Measurements from ENCODE around the gene FBLIM1.

Gene FBLIM1

DNA sequence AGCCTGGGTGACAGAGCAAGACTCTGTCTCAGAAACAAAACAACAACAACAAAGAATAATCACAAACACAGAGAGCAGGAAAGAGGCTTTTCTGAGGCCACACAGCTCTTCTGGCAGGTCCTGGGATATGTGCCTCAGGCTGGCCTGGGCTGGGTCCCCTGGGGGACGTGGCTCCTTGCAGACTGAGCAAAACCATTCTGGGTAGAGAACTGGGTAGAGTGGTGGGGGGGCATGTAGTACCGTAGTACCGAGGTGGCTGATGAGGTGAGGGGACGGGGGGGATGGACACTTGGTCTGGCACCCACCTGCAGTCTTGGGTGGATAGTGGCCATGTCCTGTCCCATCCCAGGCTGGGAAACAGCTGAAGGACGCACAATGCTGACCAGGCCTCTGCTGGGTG is 10.3 kb upstream of the FBLIM1 start:
- DNase-seq (ENCODE audit: low spot score): no peak

DNA sequence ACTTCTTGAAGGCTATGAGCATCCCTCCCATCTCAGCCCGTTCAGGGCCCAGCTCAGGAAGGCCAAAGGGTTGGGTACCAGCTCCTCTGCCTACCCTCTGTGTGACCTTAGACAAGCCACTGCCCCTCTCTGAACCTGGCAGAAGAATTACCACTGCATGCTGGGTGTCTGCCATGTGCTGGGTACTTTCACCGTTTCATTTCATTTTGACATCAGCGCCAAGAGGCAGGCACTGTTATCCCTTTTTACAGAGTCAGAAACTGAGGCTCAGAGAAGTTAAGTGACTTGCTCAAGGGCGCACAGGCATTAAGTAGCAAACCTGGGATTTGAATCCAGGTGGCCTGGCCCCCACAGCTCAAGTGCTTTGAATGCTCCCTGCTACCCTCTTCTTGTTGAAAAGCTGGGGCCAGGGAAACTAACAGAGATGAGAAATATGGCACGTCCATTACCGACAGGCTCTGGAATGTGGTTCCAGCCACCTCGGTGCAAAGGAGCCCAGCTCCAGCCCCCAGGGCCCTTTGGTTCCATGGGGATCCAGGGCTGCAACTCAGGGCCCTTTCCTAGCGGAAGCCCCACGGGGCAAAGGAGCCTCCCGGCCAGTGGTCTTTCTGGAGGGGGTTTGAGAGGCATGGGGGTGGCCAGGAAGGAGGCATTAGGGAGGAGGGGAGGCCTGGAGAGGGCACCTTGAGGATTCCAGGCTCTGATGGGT is 9.8 kb upstream of the FBLIM1 start:
- no peak for DNase-seq (ENCODE audit: low spot score)

DNA sequence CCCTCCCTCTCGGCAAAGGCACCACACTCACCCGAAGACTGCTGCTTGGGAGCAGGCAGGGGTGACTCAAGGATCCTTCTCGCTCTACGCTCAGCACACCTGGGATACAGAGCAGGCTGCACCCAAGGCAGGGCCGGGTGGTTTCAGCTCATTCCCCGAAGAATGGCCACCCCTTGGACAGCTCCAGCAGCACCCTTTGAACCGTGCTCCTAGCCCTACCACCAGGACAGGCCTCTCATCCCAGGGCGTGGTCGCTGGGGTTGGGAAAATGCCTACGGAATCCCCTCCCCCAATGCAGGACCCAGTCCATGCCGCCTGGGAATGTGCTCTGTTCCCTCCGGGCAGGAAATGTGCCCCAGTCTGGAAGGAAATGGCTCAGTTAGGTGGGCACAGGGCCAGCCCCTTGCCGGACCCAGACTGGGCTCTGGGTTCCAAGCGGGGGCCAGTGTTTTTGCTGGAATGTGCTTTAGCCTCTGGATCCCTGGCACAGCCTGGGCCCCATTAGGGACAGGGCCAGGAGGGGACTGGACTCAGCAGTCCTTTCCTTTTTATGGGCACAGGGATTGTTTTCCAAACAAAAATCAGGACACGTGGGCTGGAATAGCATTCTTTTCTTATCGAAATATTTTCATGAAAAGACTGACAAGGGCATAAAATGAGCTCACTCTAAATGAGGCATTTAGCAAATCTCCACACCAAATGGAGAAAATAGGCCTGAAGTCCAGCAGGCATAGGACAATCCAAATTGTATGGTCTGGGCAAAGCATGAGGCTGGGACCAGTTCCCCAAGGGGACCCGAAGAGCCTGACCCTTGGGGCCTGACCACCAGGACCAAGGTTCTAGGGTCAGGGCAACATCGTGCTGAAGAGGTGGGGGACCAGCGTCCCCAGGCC is 8.9 kb upstream of the FBLIM1 start:
- DNase-seq (ENCODE audit: low spot score): no peak

DNA sequence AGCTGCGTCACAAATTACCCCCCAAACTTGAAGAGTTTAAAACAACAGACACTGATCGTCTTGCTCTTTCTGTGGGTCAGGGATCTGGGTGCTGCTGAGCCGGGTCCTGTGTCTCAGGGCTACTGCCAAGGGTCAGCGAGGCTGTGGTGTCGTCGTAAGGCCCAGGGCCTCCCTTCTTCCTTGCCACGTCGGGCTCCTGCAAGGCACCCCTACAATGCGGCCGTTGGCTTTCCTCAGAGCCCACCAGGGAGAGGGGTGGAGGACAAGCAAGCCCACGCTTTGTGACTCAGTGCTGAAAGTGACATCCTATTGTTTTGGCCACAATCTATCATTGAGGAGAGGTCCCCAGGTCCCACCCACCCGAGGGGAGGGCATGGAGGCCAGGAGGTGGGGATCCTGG is 7.7 kb upstream of the FBLIM1 start:
- no peak for DNase-seq (ENCODE audit: low spot score)

DNA sequence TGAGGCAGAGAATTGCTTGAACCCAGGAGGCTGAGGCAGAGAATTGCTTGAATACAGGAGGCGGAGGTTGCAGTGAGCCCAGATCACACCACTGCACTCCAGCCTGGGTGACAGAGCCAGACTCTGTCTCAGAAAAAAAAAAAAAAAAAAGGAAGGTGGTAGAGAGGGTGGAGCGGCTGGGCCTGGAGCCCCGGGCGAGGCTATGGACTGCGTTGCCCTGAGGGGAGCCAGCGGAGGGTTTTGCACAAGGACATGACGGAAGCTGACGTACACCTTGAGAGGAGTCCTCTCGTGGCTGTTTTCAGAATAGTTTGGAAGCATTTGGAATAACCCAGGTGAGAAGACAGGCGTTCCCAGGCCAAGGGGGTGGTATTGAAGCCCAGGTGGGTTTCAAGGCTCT is 6.9 kb upstream of the FBLIM1 start:
- DNase-seq (ENCODE audit: low spot score): no peak

DNA sequence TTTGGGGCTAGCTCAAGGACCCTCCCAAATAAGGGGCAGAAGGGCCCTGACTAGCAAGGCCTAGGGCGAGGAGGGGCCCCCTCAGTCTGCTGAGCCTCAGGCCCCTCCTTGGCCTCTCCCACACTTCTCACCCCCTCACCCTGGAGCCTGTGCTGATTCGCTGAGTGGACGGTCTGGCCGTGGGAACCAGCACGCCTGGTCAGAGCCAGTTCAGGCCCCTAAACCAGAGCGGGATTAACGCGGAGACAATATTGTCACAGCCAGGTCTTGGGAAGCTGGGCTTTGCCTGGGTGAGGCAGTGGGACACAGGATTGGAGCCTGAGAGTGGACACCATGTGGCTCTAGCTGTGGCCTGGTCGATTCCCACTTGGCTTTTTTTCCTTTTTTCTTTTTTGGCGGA is 4.8 kb upstream of the FBLIM1 start:
- DNase-seq (ENCODE audit: low spot score): no peak

DNA sequence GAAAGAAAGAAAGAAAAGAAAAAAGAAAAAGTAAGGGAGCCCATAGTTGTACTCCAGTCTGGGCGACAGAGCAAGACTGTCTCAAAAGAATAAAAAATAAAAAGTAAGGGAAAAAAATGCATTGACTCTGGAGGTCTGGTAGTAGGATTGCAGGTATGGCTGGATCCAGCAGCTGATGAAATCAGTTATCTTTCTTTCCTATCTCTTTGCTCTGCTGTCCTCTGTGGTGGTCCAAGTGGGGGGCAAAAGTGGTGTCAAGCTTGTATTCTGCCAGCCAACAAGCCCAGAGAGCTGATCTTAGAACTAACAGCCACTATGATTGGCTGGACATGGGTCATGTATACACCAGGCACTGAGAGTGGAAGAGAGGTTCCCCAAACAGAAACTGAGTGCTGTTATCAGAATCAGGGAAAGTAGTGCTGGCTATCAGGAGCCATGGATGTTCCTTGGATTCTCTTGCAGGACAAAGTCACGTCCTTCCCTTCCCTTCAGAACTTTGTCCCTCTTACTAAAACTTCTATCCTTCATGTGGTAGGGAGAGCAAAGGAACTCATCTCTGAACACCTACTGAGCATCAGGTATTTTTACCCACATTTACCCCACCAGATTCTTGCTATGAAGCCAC is 3.5 kb upstream of the FBLIM1 start:
- no peak for DNase-seq (ENCODE audit: low spot score)

DNA sequence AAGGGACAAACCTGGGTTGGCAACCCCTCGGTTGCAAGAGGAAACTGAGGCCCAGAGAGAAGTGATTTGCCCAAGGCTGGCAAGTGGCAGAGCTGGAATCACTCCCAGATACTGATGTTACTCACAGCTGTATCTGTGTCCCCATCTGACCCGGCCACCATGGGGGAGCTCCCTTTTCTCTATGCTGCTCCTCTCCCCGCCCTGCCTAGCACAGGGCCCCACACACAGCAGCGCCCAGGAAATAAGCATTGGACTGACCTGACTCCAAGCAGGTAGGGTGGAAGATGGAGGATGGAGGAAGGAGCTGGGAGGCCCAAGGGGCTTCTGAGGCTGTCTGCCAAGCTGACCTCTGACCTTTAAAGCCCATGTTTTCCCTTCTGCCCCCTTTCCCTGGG is 3.0 kb upstream of the FBLIM1 start:
- no peak for DNase-seq (ENCODE audit: low spot score)

DNA sequence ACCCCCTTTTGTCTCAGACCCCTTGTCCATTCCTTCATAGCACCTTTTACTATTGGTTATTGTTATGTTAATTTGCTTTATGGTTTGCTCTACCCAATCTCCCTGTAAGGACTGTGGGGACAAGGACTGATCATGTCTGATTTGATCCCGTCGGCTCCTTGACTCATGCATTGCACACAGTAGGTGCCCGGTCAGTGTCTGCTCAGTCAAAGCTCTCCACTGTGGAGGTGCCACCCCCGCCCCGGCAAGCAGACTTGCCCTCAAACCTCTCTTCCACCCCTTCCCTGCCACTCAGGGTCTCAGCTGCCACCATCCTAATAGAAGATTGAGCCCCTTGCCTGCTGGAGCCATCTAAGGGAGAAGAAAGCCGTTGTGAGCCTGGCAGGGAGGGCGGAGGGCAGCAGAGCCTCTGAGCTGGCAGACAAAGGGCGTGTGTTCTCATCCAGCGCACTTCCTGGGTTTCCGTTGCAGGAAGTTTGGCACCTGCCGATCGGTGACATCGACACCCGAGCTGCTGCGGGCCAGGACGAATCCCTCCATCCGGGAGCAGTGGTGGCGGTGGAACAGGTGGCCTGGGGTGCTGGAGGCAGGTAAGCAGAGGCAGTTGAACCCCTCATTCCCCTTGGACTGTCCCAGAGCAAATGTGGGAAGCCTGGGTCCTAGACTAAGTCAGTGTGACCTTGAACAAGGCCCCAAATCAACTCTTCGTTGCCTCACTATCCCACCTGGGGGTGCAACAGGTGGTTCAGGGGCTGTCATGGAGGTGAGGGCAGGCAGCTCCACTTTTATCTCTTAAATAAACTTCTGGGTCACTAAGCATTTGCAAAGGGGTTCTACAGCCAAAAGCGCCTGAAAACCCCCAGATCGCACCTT is 2.2 kb upstream of the FBLIM1 start:
- no peak for DNase-seq (ENCODE audit: low spot score)

DNA sequence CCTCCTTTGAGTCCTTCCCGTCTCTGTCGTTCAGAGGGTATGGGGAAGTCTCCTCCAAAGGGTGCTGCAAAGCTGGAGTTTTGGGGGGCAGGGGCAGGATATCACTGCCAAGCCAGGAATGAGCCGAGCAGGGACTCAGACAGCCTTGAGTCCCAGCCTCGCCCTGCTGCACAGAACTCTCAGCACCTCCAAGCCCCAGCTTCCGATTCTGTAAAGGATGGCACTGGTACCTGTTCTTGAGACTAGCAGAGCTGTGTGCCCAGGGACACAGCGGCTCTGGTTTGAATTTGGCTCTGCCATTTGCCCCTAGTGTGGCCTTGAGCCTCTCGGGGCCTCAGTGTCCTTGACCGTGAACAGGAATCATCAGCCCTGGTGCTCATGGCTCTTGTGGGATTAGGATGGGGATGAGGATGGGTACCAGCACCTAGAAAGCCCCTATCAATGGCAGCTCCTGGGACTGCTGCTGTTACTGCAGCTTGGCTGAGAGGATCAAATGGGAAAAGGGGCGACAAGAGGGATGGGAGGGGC is 1.5 kb upstream of the FBLIM1 start:
- DNase-seq (ENCODE audit: low spot score): no peak

DNA sequence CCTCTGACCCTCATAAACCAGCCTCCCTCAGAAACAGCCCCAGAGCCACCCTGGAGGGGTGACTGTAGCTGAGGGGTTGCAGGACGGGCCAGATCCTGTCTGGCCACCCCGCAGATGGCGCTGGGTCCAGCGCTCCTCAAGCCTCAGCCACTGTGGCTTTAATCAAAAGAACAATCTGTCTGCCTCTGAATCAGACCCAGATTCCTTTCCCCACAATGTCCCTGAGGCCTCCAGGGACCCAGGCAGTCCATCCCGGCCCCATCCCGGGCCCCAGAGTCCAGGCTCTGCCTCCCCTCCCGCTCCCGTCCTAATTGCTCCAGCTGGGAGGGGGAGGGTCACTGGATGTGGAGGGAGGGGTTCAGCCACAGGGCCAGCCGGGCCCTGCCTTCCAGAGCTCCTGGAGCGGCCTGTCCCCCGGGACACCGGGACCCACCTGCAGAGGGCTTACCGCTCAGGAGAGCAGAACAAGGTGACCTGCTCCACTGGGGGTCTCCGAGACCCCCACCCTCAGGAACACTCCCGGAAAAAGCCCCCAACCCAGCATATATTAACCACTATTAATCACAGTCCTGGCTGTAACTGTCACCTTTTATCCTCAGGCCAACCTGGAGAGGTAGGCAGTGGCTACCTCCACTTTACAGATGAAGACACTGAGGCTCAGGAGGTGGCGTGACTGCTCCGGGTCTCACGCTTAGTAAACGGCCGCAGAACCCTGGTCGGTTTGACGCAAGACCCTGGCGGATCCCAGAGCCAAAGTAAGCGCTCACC is 836 bp upstream of the FBLIM1 start:
- no peak for DNase-seq (ENCODE audit: low spot score)

DNA sequence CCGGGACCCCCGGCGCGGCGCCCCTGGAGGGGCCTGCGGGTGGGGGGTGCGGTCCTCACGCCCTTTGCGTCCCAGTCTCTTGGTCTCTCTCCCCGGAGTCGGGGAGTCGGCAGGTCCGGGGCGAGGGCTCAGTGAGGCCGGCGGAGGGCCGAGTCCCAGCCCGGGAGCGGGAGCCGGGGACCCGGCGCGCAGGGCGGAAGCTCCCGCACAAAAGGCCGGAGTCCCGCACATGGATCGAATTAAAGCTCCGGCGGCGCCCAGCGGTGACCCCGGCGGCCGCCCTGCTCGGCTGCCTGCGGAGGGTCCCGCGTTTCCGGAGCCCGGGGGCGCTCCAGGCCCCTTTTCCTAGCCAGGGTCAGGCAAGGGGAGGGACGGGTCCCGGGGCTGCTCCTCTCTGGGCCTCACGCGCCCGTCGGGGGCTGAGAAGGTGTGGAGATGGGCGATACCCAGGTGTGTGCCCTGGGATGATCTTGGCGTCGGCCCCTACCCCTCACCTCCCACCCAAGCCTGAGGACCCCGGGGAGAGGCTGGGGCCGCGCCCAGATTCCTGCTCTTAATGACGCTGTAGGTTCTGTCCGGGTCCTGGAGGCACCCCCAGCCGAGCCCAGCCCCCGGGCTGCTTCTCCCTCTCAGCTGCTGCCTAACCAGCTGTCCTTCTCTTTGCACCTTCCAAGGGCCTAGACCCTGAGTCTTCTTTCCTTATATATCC is 512 bp downstream of the FBLIM1 start:
- no peak for DNase-seq (ENCODE audit: low spot score)

DNA sequence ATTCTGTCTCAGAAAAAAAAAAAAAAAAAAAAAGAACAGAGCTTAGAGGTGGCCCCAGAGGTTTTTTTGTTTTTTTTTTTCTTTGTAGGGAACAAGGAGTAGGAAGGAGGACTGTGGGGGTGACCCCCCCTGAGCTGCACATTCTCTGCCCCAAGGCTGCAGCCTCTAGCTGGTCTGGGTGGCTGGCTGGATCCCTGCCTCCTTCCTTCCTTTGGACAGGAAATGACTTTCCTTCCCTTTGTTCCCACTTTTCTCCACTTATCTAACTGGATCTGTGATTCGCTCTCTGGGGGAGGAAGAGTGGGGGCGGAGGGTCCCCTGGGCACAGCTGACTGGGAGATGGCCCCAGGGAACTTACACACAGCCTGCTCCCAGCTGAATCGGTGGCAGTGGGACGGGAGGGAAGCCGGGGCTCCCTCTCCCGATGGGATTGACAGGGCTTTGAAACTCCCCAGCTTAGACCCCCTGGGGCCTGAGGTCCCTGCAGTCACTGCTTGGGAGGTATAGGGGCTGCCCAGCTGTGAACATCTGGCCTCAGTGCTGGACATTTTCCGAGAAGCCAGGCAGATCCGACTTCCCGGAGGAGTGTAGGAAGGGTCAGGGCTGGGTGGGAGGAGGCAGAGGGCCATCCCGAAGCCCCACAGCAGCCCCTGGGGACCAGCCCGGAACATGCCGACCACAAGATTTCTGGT is 2.1 kb downstream of the FBLIM1 start:
- DNase-seq (ENCODE audit: low spot score): no peak

DNA sequence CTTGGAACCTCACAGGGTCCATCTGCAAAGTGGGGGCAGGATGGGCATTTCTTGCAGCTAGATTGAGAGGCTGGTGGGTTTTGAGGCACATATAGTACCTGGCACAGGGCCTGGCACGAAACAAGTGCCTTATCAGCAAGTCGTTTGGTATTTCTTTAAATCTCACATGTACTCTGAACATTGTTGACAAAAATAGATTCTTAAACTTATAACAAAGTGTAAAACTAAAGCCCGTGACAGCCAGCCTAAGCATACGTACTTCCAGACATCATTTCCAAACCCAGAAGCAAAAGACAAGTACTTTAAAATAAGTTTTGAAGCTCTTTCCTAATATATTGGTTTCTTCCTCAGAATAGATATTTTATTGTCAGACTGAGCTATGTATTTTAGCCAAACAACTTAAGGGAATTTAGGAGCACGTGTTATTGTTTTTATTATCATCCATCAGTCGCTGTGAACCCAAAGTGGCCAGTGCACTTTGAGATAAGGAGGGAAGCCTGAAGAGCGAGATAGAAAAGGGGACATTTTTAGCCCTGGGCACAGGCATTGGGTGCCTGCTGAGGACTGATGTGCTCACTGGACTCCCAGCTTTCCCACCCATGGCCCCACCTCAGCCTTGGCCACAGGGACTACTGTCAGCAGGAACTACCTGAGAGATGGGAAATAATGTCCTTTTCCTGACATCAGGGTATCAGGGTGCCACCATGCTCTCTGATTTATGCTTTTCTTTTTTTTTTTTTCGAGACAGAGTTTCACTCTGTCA is 3.0 kb downstream of the FBLIM1 start:
- DNase-seq (ENCODE audit: low spot score): no peak

DNA sequence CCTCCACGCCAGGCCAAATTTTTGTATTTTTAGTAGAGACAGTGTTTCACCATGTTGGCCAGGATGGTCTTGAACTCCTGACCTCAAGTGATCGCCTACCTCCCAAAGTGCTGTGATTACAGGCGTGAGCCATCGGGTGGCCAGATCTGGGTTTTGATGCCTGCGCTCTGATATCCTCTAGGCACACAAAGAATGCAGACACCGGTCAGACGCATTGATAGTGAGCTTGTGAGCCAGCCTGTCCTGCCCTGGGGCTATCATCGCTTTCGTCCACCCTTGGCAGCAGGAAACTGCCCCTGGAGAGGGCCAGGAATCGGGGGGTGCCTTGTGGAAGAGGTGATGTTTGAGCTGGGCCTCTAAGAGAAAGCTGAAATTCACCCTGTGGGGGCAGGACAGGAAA is 4.0 kb downstream of the FBLIM1 start:
- no peak for DNase-seq (ENCODE audit: low spot score)

DNA sequence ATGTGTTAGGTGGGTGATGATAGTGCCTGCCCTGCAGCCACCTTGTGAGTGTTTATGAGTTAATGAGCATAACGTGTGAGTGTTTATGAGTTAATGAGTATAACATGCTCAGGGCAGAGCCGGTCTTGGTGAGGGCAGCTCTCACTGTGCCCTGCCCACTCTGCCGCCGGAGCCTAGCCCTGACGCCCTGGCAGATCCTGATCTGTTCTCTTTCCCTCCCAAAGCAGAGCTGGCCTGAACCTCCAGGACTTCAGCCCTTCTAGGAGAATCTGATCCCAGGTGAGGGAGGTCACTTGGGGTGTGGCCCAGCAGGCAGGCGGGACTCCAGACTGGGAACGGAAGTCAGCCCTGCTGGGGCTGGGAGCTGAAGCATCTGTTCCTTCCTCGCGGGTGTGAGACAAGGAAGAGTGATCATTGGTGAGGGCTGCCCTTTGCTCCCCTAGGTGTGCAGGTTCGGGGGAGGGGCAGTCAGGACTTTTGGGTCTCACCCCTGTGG is 5.7 kb downstream of the FBLIM1 start:
- DNase-seq (ENCODE audit: low spot score): no peak

DNA sequence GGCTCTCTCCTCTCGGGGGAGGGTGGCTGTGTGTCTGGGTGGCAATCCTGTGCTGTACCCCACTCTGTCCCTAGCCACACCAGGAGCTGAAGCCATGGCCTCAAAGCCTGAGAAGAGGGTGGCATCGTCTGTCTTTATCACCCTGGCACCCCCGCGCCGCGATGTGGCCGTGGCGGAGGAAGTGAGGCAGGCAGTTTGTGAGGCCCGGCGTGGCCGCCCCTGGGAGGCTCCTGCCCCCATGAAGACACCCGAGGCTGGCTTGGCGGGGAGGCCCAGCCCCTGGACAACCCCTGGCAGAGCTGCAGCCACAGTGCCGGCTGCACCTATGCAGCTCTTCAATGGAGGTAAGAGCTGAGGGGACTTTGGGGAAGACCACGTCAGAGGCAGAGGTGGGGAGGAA is 6.3 kb downstream of the FBLIM1 start:
- DNase-seq (ENCODE audit: low spot score): no peak

DNA sequence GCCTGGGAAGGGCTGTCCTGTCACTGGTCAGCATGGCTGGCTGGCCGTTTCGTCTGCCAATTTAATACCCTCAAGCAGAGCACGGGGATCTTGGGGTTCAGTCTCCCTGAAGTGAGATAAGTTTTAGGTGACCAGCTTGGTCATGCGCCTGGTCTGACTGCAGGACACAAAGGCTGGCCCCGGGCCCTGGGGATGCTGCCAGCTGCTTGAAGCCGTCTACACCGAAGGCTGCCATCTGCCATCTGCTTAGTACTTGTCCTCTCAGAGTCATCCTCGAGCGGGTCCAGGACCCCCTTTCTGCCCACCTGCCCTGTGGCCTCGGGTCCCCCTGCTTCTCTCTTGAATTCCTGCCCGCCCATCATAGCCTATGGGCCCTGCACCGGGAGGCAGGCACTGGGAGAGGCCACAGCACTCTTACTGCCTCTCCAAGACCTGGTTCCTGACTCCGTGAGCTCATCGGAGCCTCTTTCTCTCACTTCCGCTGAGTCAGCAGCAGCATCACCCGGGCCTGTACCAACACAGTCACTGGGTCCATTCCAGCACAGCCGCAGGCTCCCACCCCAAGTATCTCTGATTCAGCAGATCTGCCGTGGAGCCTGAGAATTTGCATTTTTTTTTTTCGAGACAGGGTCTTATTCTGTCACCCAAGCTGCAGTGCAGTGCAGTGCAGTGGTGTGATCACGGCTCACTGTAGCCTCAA is 7.0 kb downstream of the FBLIM1 start:
- DNase-seq (ENCODE audit: low spot score): no peak
